GM21526 (cell line): Measurements from ENCODE around the gene SERPINA5.
"Not testable (repeated sequence)": the region's sequence is repeated elsewhere in the genome, so short reads cannot be mapped to it uniquely, and the experiment has no call there.

Source experiments
- ATAC-seq: cut with Tn5 transposase; IDR thresholded peaks from one replicate; pipeline ENCODE4 v1.9.1; 2021; ENCODE audit warnings: moderate library complexity; ENCODE audit not compliant: unreplicated experiment, low FRiP score

SERPINA5 gene

DNA sequence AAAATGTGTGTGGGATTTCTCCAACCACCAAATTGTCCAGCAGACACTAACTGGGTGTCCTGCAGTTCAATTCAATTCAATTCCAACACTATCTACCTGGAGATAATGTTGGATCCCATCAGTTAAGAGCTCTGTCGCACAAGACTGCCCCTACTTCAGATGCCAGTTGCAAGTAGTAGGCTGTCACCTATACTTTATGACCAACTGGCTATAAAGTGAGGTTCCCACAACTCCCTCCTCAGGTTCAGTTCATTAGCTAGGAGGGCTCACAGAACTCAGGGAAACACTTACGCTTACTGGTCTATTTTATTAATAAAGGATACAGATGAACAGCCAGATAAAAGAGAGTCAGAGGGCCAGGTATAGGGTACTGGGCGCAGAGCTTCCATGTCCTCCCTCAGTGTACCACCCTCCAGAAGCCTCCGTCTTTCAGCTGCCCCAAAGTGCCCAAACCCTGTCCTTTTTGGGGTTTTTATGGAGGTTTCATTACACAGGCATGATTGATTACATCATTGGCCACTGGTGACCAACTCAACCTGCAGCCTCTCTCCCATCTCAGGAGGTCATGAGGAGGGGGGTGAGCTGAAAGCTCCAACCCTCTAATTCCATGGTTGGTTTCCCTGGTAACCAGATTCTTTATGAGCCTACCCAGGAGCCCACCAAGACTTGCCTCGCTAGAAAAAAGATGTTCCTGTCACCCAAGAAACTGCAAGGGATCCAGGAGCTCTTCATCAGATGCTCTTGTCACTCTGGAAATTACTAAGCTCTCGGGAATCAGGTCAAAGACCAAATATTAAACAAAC lies 7.5 kb upstream of the SERPINA5 start:
- no peak for ATAC-seq

GRCh38 chr14:94574336-94574735 lies 6.9 kb upstream of the SERPINA5 start:
- ATAC-seq: no peak

DNA sequence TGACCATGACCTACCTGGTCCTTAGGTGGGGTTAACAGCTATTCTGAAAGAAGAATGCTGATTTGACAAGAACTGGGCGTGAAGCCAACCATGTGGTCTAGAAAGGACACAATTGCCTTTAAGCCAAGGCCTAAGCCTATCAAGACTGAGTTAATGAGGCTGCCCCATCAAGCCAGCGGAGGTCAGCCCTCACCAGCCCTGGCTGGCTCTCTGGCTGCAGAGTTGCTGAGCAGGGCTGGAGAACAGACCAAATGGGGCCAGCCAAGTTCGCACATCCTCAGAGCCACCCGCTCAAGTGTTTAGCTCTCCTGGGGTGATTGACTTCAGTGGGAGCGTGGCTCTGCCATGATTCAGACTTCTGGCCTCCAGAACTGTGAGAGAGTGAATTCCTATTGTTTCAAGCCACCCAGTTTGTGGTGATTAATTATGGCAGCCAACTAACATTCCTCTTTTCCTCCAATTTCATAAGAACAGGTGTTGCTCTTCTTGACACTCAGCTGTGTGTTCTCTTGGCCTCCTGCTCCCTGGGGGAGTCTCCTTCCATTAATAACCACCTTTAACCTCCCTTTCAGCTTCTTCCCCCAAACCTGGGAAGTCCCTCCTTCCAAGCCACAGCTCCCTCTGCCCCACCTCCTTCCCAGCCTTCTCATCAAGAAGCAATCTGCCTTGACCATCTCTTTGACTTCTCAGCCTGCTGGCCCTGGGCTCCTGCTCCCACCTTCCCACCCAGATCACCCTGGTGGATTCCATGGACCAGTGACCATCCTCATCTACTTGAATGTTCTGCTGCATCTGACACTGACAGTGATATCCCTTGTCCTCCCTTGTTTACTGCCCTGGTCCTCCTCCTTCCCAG lies 5.3 kb upstream of the SERPINA5 start:
- ATAC-seq: no peak

DNA sequence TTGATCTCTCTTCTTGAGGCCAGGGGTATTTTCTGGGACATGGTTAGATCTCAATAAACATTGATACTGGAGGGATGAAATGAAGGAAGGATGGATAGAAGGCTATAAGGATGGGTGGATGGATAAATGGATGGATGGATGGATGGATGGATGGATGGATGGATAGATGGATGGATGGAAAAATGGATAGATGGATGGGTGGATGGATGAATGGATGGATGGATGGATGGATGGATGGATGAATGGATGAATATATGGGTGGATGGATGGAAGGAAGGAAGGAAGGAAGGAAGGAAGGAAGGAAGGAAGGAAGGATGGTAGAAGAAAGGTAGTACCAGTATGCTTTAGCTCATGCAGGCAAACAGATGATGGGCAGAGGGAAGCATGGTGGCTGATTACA lies 3.8 kb upstream of the SERPINA5 start:
- not testable (repeated sequence) for ATAC-seq

DNA sequence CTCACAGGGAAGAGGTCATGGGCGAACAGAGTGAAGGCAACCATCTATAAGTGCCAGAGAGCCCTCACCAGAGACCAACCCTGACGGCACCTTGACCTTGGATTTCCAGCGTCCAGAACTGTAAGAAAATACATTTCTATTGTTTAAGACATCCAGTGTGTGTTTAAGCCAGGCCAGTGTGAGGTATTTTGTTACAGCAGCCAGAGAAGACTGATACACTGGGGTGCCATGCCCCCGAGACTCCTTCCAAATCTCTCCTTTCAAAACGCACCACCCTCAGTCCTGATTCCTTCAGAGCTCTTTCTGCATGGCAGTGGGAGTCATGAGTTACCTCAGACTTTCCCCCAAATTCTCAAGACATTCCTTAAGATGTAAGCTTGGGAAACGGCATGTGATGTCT lies 2.5 kb upstream of the SERPINA5 start:
- ATAC-seq: no peak

GRCh38 chr14:94582199-94582750 lies 1.0 kb downstream of the SERPINA5 start:
- ATAC-seq: no peak

DNA sequence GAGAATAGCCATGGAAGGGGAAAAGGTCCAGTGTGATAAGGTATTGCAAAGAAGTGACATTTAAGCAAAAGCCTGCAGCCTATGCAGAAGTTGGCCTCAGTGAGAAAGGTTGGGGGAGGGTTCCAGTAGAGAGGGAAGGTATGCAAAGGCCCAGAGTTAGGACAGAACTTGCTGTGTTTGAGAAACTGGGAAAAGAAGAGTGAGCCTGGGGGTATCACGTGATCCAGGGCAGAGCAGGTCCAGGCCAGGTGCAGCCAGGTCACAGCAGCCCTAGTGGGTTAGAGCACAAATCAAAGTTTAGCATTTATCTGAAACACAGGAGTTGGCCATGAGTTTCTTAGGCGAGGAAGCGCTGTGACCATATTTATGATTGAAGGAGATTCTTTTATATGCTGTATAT lies 1.6 kb downstream of the SERPINA5 start:
- ATAC-seq: no peak

- no peak for ATAC-seq
Measured at GRCh38 chr14:94583557-94583956, 2.3 kb downstream of the SERPINA5 start.

DNA sequence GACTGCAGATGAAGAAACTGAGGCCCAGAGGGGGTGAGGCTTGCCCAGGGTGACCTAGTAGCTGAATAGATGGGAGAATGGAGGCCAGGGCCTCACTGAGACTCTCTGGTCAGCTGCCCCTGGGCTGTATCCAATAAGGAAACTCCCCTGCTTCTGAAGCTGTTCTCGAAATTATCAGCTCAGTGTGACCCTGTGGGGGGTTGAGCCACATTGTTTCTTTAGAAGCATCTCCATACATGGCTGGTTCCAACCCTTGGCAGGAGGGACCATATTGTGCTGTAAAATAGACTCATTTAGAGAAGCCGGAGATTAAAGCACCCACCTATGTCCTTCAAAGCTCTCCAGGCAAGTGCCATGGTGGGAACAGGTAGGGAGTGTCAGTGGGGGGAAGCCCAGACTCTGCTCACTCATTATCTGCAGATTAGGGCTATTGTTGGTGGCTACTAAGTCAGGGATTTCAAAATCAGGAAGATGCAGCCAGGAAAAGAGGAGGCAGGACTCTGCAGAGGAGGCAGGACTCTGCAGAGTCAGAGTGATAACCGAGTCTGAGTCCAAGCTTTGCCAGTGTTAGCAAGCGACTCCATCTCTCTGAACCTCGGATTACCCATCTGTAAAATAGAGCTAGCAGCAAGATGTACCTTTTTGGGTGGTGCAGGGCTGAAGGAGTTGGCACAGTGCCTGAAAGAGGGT lies 3.5 kb downstream of the SERPINA5 start:
- ATAC-seq: no peak

GRCh38 chr14:94586635-94587034 lies 5.4 kb downstream of the SERPINA5 start:
- no peak for ATAC-seq

DNA sequence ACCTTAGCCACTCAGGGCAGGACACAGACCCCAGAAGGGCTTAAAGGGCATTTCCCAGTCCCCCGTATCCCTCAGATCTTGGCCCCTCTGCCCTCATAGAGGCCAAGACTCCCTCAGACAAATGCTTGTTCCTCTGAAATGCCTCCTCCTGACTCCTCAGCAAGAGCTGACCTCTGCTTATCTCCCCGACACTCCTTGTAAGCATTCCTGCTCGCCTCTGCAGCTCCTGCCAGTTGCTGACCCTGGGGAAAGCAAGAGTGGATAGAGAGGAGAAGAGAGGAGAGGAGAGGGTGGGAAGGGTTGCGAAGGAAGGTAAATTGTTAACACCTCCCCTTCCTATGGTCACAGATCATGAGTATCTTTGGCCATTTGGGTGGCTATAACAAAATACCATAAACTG lies 7.1 kb downstream of the SERPINA5 start:
- no peak for ATAC-seq

GRCh38 chr14:94591073-94591472 lies 9.8 kb downstream of the SERPINA5 start:
- no peak for ATAC-seq

DNA sequence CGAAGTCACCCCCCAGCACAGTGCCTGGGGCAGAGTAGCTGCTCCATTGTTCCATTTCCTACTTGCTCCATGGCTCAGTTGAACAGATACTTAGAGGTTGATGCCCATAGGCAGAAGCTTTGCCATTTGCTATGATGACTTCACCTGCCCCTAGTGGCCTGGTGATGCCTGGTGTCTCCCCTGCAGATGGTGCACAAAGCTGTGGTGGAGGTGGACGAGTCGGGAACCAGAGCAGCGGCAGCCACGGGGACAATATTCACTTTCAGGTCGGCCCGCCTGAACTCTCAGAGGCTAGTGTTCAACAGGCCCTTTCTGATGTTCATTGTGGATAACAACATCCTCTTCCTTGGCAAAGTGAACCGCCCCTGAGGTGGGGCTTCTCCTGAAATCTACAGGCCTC lies 10.6 kb downstream of the SERPINA5 start:
- ATAC-seq: no peak

GRCh38 chr14:94592457-94592856 lies 11.2 kb downstream of the SERPINA5 start:
- no peak for ATAC-seq

GRCh38 chr14:94593376-94593748 lies 12.1 kb downstream of the SERPINA5 start:
- ATAC-seq: no peak

- no peak for ATAC-seq
Measured at GRCh38 chr14:94593749-94594431, 12.7 kb downstream of the SERPINA5 start.

GRCh38 chr14:94594441-94594840 lies 13.2 kb downstream of the SERPINA5 start:
- no peak for ATAC-seq

DNA sequence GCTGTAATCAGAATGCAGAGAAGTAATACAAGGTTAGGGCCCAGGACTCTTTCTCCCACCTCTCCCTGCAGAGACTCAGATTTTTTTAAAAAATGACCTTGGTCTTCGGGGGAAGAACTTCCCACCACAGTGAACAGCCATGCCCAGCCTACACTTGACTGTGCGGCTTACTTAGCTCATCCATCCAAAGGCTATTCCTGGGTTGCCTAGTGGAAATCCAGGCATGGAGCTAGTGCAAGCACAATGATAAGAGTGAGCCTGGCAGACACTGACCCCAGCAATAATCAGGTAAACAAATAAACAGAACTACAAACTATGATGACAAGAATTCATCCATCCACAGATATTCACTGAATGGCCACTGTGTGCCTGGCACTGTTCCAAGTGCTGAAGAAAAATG lies 14.7 kb downstream of the SERPINA5 start:
- no peak for ATAC-seq

DNA sequence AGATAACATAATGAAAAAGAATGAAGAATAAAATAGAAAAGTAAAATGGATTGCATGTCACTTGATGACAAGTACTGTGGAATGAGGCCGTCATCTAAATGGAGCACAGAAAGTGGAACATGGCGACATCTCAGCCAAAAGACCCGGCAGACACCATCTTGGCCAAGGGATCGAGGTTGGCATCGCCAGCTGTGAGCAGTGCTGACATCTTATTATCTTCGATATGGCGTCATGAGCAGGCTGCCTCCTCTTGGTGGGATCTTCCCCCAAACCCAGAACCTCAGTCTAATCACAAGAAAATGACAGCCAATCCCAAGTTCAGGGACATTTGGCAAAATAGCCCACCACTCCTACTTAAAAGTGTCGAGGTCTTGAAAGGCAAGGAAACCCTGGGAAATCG lies 15.1 kb downstream of the SERPINA5 start:
- no peak for ATAC-seq

GRCh38 chr14:94597788-94598187 lies 16.6 kb downstream of the SERPINA5 start:
- ATAC-seq: no peak

GRCh38 chr14:94598506-94598815 lies 17.2 kb downstream of the SERPINA5 start:
- ATAC-seq: no peak
